Measurements from ENCODE around the gene EPS8L1. TPM values are rescaled to one million over a fixed set of nuclear protein-coding genes. Genes with fewer than 3 reads are reported as not detected.

Gene EPS8L1
- total and polyA plus RNA-seq, 7 donors: 0.28 to 77.8 (median 37.1) TPM; not detected in 3

GRCh38 chr19:55041244-55041626, 34.4 kb upstream of the EPS8L1 start:
- no peak overlapping the region for H3K4me3 ChIP-seq
- no peak overlapping the region for H3K27ac ChIP-seq
- intact Hi-C loops (cut with DNase I): no loop called here
- no peaks in the 10 kb centered on the region for H3K4me1 ChIP-seq
- no peaks in the 10 kb centered on the region for H3K27me3 ChIP-seq
- TF ChIP-seq POLR2AphosphoS5 (IDR thresholded peaks at IDR 0.05): no peak
- no peak for TF ChIP-seq EP300 (IDR thresholded peaks at IDR 0.05)
- no peak for TF ChIP-seq CTCF (IDR thresholded peaks at IDR 0.05)
- TF ChIP-seq POLR2A (IDR thresholded peaks at IDR 0.05): no peak
- WGBS, 2 donors: 87 to 95% methylated on average over 10 of the region's 10 CpGs
- no peak for DNase-seq
- H3K9me3 ChIP-seq: no peaks in the 10 kb centered on the region
- peaks cover 3 to 49% (median 17%) of the 10 kb centered on the region in 4 donors for H3K36me3 ChIP-seq

- H3K27ac ChIP-seq: no peak overlapping the region
- H3K4me3 ChIP-seq: no peak overlapping the region
- 57 to 85% methylated on average over 30 of the region's 30 CpGs for WGBS, 2 donors
- no peaks in the 10 kb centered on the region for H3K4me1 ChIP-seq
- no peak for TF ChIP-seq POLR2A (IDR thresholded peaks at IDR 0.05)
- no peak for TF ChIP-seq CTCF (IDR thresholded peaks at IDR 0.05)
- TF ChIP-seq EP300 (IDR thresholded peaks at IDR 0.05): no peak
- TF ChIP-seq POLR2AphosphoS5 (IDR thresholded peaks at IDR 0.05): no peak
- H3K9me3 ChIP-seq: no peaks in the 10 kb centered on the region
- no peak for DNase-seq
- no peaks in the 10 kb centered on the region for H3K27me3 ChIP-seq
- intact Hi-C loops (cut with DNase I): no loop called here
- peaks cover 5 to 54% (median 20%) of the 10 kb centered on the region in 4 donors for H3K36me3 ChIP-seq
Measured at GRCh38 chr19:55041627-55042343, 33.9 kb upstream of the EPS8L1 start.

GRCh38 chr19:55042344-55042678, 33.4 kb upstream of the EPS8L1 start:
- Histone ChIP-seq H3K9me3 (no peaks in the 10 kb centered on the region), H3K4me3 (no peak overlapping the region), H3K36me3 (peaks cover 10 to 59% (median 25%) of the 10 kb centered on the region in 4 donors), H3K27me3 (no peaks in the 10 kb centered on the region), H3K27ac (no peak overlapping the region), H3K4me1 (no peaks in the 10 kb centered on the region)
- TF ChIP-seq POLR2AphosphoS5 (IDR thresholded peaks at IDR 0.05): no peak
- no peak for TF ChIP-seq POLR2A (IDR thresholded peaks at IDR 0.05)
- WGBS, 2 donors: 65 to 94% methylated on average over 9 of the region's 9 CpGs
- intact Hi-C loops (cut with DNase I): no loop called here
- DNase-seq: no peak

DNA sequence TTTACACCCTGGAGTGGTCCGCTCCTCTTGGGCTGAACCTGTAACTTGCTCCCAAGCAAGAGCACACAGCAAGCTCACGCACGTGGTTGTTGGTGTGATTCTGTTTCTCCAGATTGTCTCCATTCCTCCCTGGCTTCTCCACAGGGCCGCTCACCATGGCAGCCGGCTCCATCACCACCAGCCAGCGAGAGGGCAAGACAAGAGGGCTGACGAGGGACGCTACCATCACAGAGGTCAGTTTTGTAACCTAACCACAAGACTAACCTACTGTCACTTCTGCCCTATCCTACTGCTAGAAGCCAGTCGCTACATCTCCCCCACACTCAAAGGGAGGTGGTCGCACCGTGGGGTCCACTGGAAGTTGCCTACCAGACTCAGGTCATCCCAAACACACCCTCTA, 33.0 kb upstream of the EPS8L1 start:
- Histone ChIP-seq H3K9me3 (no peaks in the 10 kb centered on the region), H3K27ac (no peak overlapping the region), H3K4me1 (no peaks in the 10 kb centered on the region), H3K36me3 (peaks cover 14 to 63% (median 29%) of the 10 kb centered on the region in 4 donors), H3K27me3 (no peaks in the 10 kb centered on the region), H3K4me3 (no peak overlapping the region)
- DNase-seq: no peak
- intact Hi-C loops (cut with DNase I): no loop called here
- WGBS, 2 donors: 77 to 89% methylated on average over 11 of the region's 11 CpGs
- TF ChIP-seq POLR2A (IDR thresholded peaks at IDR 0.05) (no peak), EP300 (IDR thresholded peaks at IDR 0.05) (no peak), POLR2AphosphoS5 (IDR thresholded peaks at IDR 0.05) (no peak), CTCF (IDR thresholded peaks at IDR 0.05) (no peak)

- Histone ChIP-seq H3K27me3 (no peaks in the 10 kb centered on the region), H3K4me1 (no peaks in the 10 kb centered on the region), H3K4me3 (no peak overlapping the region), H3K36me3 (peaks cover 26 to 79% (median 41%) of the 10 kb centered on the region in 4 donors), H3K9me3 (no peaks in the 10 kb centered on the region), H3K27ac (no peak overlapping the region)
- no peak for TF ChIP-seq POLR2A (IDR thresholded peaks at IDR 0.05)
- TF ChIP-seq CTCF (IDR thresholded peaks at IDR 0.05): no peak
- no peak for TF ChIP-seq POLR2AphosphoS5 (IDR thresholded peaks at IDR 0.05)
- no peak for TF ChIP-seq EP300 (IDR thresholded peaks at IDR 0.05)
- intact Hi-C loops (cut with DNase I): no loop called here
- WGBS, 2 donors: 92 to 93% methylated on average over 5 of the region's 5 CpGs
- peak; percentile 25 for DNase-seq
Measured at GRCh38 chr19:55044286-55044685, 31.4 kb upstream of the EPS8L1 start.
